Measurements from ENCODE around the gene ASCC3.
"Not testable (repeated sequence)": the region's sequence is repeated elsewhere in the genome, so short reads cannot be mapped to it uniquely, and the experiment has no call there.

Gene ASCC3

DNA sequence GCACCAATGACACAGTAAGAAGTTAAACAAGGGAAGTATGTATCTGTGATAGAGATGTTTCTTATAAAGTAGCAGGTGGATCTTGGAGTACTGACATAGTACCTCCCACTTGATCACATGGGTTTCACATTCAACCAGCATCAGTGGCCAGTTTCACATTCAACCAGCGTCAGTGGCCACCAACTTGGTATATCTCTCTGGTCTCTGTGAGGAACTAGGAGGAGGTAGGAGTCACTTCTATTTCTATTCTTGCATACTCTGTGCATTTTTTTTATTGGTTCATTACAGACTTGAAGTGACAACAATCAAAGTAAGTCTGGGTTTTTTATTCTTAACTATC, 216.1 kb downstream of the ASCC3 start:
- DNase-seq (ENCODE audit: extremely low spot score): no peak
- TF ChIP-seq FOXA1 (IDR thresholded peaks at IDR 0.05): no peak
- POLR2A ChIA-PET: no interaction called here
- CTCF ChIA-PET: interaction anchor here (0.6 to 2.2 kb wide), 6 partner anchors 201 to 797 kb away, joined by 3 to 8 read pairs (median 4); no protein-coding TSS in a partner anchor

DNA sequence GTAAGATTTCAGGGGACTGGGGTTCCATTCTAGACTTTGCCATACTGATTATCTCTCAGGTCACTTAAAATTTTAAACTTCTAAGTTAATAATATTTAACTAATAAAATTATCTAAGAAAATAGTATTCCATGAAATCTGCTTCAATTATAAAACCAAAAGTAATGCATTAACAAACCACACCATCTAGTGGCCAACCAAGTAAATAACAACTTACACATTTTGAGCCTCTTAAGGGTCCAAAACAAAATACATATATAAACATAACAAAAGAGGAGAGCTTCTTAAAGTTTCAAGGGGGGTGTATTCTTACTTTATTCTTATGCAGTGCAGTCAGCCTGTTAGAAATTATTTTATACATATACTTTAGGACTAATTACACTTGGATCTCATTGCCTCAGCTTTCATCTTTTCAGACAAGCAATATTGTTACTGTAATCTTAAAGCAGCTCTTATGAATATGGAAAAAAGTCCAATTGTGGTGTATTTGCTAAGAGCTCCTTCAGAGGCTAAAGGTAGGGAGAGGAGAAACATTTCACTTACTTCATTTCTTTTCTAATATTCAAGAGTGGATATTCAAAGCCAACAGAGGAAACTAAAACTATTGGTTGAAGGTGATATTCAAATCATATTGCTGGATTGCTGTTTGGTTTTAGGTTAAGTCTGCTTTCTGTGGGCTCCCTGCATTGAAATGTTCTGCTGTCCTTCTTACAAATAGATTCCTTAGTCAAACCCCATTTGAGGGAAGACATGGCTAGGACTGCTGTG, 216.7 kb downstream of the ASCC3 start:
- POLR2A ChIA-PET: no interaction called here
- CTCF ChIA-PET: interaction anchor here (0.6 to 2.2 kb wide), 8 partner anchors 201 to 796 kb away, joined by 3 to 8 read pairs (median 4); no protein-coding TSS in a partner anchor
- TF ChIP-seq SUZ12 (IDR thresholded peaks at IDR 0.05): no peak
- no peak for TF ChIP-seq TARDBP (IDR thresholded peaks at IDR 0.05)
- TF ChIP-seq CTBP1 (IDR thresholded peaks at IDR 0.05; ENCODE audit: borderline replicate concordance): no peak
- TF ChIP-seq LEF1 (IDR thresholded peaks at IDR 0.05; ENCODE audit: borderline replicate concordance): no peak
- TF ChIP-seq ARNT (IDR thresholded peaks at IDR 0.05): no peak
- TF ChIP-seq HDGF (IDR thresholded peaks at IDR 0.05; ENCODE audit: borderline replicate concordance): no peak
- no peak for TF ChIP-seq FOXM1 (IDR thresholded peaks at IDR 0.05; ENCODE audit: borderline replicate concordance)
- TF ChIP-seq, protein P1, sequence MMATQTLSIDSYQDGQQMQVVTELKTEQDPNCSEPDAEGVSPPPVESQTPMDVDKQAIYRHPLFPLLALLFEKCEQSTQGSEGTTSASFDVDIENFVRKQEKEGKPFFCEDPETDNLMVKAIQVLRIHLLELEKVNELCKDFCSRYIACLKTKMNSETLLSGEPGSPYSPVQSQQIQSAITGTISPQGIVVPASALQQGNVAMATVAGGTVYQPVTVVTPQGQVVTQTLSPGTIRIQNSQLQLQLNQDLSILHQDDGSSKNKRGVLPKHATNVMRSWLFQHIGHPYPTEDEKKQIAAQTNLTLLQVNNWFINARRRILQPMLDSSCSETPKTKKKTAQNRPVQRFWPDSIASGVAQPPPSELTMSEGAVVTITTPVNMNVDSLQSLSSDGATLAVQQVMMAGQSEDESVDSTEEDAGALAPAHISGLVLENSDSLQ (IDR thresholded peaks at IDR 0.05): no peak
- no peak for TF ChIP-seq ELF4 (IDR thresholded peaks at IDR 0.05)
- no peak for TF ChIP-seq FOXK2 (IDR thresholded peaks at IDR 0.05)
- TF ChIP-seq ZNF384 (IDR thresholded peaks at IDR 0.05): no peak
- no peak for TF ChIP-seq L3MBTL2 (conservative IDR thresholded peaks at IDR 0.05)
- no peak for TF ChIP-seq SP1 (IDR thresholded peaks at IDR 0.05)
- peak; percentile 9 for DNase-seq (ENCODE audit: extremely low spot score)

DNA sequence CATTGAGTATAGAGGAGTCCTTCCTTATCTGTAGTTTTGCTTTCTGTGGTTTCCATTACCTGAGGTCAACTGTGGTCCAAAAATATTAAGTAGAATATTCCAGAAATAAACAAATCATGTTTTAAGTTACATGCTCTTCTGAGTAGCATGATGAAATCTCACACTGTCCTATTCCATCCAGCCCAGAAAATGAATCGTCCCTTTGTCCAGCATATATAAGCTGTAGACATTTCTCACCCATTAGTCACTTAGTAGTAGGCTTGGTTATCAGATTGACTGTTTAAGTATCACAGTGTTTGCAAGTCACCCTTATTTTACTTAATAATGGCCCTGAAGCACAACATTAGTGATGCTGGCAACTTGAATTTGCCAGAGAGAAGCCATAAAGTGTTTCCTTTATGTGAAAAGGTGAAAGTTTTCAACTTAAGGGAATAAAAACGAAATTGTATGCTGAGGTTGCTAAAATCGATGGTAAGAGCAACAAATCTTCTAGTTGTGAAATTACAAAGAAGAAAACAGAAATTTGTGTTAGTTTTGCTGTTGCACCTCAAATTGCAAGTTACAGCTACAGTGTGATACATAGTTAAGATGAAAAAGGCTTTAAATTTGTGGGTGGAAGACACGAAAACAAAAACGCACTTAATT, 217.8 kb downstream of the ASCC3 start:
- ChIA-PET POLR2A (no interaction called here), CTCF (interaction anchor here (0.9 to 2.2 kb wide), 6 partner anchors 203 to 795 kb away, joined by 3 to 8 read pairs (median 4); no protein-coding TSS in a partner anchor)
- TF ChIP-seq SP1 (IDR thresholded peaks at IDR 0.05) (no peak), L3MBTL2 (conservative IDR thresholded peaks at IDR 0.05) (no peak), NFRKB (IDR thresholded peaks at IDR 0.05) (no peak), ELF4 (IDR thresholded peaks at IDR 0.05) (no peak), ZNF384 (IDR thresholded peaks at IDR 0.05) (no peak), HDGF (IDR thresholded peaks at IDR 0.05; ENCODE audit: borderline replicate concordance) (no peak), CTBP1 (IDR thresholded peaks at IDR 0.05; ENCODE audit: borderline replicate concordance) (no peak), BHLHE40 (IDR thresholded peaks at IDR 0.05; ENCODE audit: borderline replicate concordance) (no peak), ARNT (IDR thresholded peaks at IDR 0.05) (no peak), FOXA1 (IDR thresholded peaks at IDR 0.05) (no peak), TARDBP (IDR thresholded peaks at IDR 0.05) (no peak), SUZ12 (IDR thresholded peaks at IDR 0.05) (no peak), FOXM1 (IDR thresholded peaks at IDR 0.05; ENCODE audit: borderline replicate concordance) (no peak), LEF1 (IDR thresholded peaks at IDR 0.05; ENCODE audit: borderline replicate concordance) (no peak), FOXK2 (IDR thresholded peaks at IDR 0.05) (no peak)
- TF ChIP-seq, protein P1 (IDR thresholded peaks at IDR 0.05): no peak
- no peak for DNase-seq (ENCODE audit: extremely low spot score)

DNA sequence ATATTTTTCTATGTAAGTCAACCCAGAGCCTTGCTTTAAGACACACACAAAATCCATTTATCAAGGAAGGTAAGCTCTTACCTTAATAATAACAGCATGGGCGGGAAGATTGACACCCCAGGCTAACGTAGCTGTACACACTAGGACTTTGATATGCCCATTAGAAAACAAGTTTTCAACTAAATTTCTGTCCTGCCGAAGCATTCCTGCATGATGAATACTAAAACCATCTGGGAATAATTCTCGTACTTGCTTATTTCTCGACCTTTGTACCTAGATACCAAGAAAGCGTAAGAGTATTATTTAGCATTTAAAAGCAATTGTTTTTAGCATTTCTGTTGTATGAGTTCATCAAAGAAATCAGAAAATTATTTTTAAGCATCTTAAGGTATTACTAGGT, 218.9 kb downstream of the ASCC3 start:
- POLR2A ChIA-PET: no interaction called here
- no peak for DNase-seq (ENCODE audit: extremely low spot score)
- CTCF ChIA-PET: interaction anchor here (1.1 kb wide), 1 partner anchor 201 kb away, joined by 3 read pairs; no protein-coding TSS in a partner anchor
- no peak for TF ChIP-seq TARDBP (IDR thresholded peaks at IDR 0.05)
- no peak for TF ChIP-seq SP1 (IDR thresholded peaks at IDR 0.05)
- no peak for TF ChIP-seq CTBP1 (IDR thresholded peaks at IDR 0.05; ENCODE audit: borderline replicate concordance)

DNA sequence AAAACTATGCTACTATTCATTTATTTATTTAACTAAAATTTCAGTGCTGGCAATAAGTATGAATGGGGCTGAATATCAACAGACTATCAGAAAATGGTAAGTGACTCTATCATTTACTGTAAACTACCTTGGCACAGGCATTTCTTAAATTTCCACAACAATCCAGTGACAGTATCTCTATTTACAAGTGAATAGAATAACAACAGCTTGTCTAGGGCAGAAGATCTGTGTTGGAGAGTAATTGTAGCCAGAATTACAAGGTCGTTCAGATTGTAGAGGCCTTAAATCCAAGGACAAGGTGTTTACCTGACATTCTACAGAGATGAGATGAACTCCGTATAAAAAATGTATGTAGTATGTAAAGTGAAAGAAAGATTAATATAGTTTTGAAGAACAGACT, 222.6 kb downstream of the ASCC3 start:
- CTCF ChIA-PET: interaction anchor here (1.1 kb wide), 1 partner anchor 552 kb away, joined by 3 read pairs; no protein-coding TSS in a partner anchor
- TF ChIP-seq FOXA1 (IDR thresholded peaks at IDR 0.05) (no peak), LEF1 (IDR thresholded peaks at IDR 0.05; ENCODE audit: borderline replicate concordance) (no peak), ELF4 (IDR thresholded peaks at IDR 0.05) (no peak), ARNT (IDR thresholded peaks at IDR 0.05) (no peak), TARDBP (IDR thresholded peaks at IDR 0.05) (no peak)
- no peak for DNase-seq (ENCODE audit: extremely low spot score)
- POLR2A ChIA-PET: no interaction called here

DNA sequence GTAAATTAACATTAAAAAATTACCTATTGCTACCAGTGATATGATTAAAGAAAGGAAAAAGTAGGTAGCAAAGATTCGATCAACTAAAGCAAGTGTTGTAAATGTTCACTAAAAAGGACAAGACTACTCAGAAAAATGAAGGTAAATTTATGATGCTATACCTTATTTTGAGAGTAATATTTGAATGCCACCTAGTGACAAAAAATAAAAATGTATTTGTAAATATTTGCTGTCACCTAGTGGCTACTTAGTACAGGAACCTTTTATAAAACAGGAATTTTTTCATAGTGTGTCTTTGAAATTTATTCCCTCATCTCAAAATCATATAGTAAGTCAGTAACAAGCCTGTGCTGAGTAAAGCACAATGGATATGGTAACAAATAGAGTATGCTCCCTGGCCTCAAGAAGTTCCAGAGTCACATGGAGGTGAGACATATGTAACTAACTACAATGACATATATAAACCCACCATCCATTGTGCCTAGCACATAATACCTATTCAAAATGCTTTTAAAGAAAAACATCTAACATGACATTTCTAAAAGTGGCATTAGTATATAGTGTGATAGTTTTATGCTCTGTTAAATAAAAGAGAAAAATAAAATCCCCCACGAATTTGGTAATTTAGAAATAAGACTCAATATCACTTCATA, 223.3 kb downstream of the ASCC3 start:
- ChIA-PET POLR2A (no interaction called here), CTCF (interaction anchor here (0.7 to 1.1 kb wide), 4 partner anchors 9 to 789 kb away, joined by 3 to 4 read pairs (median 3); partner anchors contain the start of gene SIM1)
- TF ChIP-seq NFRKB (IDR thresholded peaks at IDR 0.05): no peak
- TF ChIP-seq BHLHE40 (IDR thresholded peaks at IDR 0.05; ENCODE audit: borderline replicate concordance): no peak
- no peak for TF ChIP-seq SUZ12 (IDR thresholded peaks at IDR 0.05)
- TF ChIP-seq, protein P1 (IDR thresholded peaks at IDR 0.05): no peak
- no peak for TF ChIP-seq SP1 (IDR thresholded peaks at IDR 0.05)
- TF ChIP-seq CTBP1 (IDR thresholded peaks at IDR 0.05; ENCODE audit: borderline replicate concordance): no peak
- no peak for DNase-seq (ENCODE audit: extremely low spot score)

DNA sequence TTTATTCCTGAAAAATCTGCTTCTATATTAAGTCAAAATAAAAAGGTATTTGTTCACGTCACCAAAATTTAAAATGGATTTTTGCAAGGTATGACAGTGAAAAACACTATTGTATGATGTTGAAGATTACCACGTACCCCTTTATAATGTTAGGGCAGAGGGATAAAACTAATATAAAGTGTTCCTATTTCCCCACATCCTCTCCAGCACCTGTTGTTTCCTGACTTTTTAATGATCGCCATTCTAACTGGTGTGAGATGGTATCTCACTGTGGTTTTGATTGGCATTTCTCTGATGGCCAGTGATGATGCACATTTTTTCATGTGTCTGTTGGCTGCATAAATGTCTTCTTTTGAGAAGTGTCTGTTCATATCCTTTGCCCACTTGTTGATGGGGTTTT, 240.0 kb downstream of the ASCC3 start:
- POLR2A ChIA-PET; DNase-seq (ENCODE audit: extremely low spot score); CTCF ChIA-PET: not testable (repeated sequence)

Data from HEK293T (cell line).